Hippocampal formation (tissue), 2 donors: ENCODE results near the gene WNT9A.

Experiments used
- DNase-seq, 2 donors: peaks; one replicate each; lab custom pipeline; 2025; lab: John Stamatoyannopoulos, UW

The WNT9A gene

GRCh38 chr1:227941509-227942020, 6.2 kb downstream of the WNT9A start:
- DNase-seq, result no peak

GRCh38 chr1:227940791-227941241, 6.9 kb downstream of the WNT9A start:
- DNase-seq, result no peak

- DNase-seq, result no peak
Measured at GRCh38 chr1:227939791-227940771, 7.7 kb downstream of the WNT9A start.

- DNase-seq, result no peak
Measured at GRCh38 chr1:227938911-227939790, 8.6 kb downstream of the WNT9A start.

GRCh38 chr1:227938276-227938675, 9.5 kb downstream of the WNT9A start:
- no peak for DNase-seq

- DNase-seq, result no peak
Measured at GRCh38 chr1:227937838-227938145, 9.9 kb downstream of the WNT9A start.

GRCh38 chr1:227937031-227937837, 10.5 kb downstream of the WNT9A start:
- DNase-seq, result no peak

GRCh38 chr1:227935826-227936225, 11.9 kb downstream of the WNT9A start:
- no peak for DNase-seq

GRCh38 chr1:227934476-227935313, 13.0 kb downstream of the WNT9A start:
- no peak for DNase-seq

- DNase-seq, result no peak
Measured at GRCh38 chr1:227929751-227930472, 17.8 kb downstream of the WNT9A start.

- DNase-seq, result no peak
Measured at GRCh38 chr1:227928811-227929375, 18.8 kb downstream of the WNT9A start.

GRCh38 chr1:227927971-227928741, 19.6 kb downstream of the WNT9A start:
- DNase-seq, result no peak

GRCh38 chr1:227926896-227927885, 20.5 kb downstream of the WNT9A start:
- DNase-seq, result no peak

- no peak for DNase-seq
Measured at GRCh38 chr1:227926216-227926791, 21.4 kb downstream of the WNT9A start.

GRCh38 chr1:227925582-227926198, 22.0 kb downstream of the WNT9A start:
- no peak for DNase-seq

- DNase-seq, result no peak
Measured at GRCh38 chr1:227924833-227925574, 22.7 kb downstream of the WNT9A start.
